H4 (cell line): Measurements from ENCODE around the gene TAF12. TPM values are rescaled to one million over a fixed set of nuclear protein-coding genes. Genes with fewer than 3 reads are reported as not detected.
A peak's percentile ranks its signal among the peaks of the same experiment; 100 is the strongest.
"Not testable (repeated sequence)": the region's sequence is repeated elsewhere in the genome, so short reads cannot be mapped to it uniquely, and the experiment has no call there.

Experiments used
- DNase-seq: peaks from one replicate; pipeline ENCODE4 v3.0.0-alpha.2; 2015; ENCODE audit warnings: low spot score
- total RNA-seq: library from RNA; depleted of rRNA; stranded (reverse); fragments of >200 nt; shearing (Covaris generic); gene quantifications from 2 replicates; pipeline ENCODE4 v1.2.3, GENCODE V29; 2014; rRNA removed

The TAF12 gene
- total RNA-seq, 1 experiment from 2014 or later, result 32.9 TPM

- DNase-seq, result no peak
Measured at GRCh38 chr1:28582248-28582615, 60.6 kb downstream of the TAF12 start.

- DNase-seq, result peak; percentile 91
Measured at GRCh38 chr1:28581531-28582247, 61.2 kb downstream of the TAF12 start.

- DNase-seq, result peak; percentile 56
Measured at GRCh38 chr1:28580722-28581530, 61.9 kb downstream of the TAF12 start.

- DNase-seq, result no peak
Measured at GRCh38 chr1:28579401-28579800, 63.5 kb downstream of the TAF12 start.

- no peak for DNase-seq
Measured at GRCh38 chr1:28578696-28579218, 64.1 kb downstream of the TAF12 start.

GRCh38 chr1:28577738-28578536 is 64.9 kb downstream of the TAF12 start:
- DNase-seq, result no peak

GRCh38 chr1:28577052-28577678 is 65.7 kb downstream of the TAF12 start:
- DNase-seq, result no peak

GRCh38 chr1:28573564-28573963 is 69.3 kb downstream of the TAF12 start:
- no peak for DNase-seq

GRCh38 chr1:28572891-28573290 is 70.0 kb downstream of the TAF12 start:
- not testable (repeated sequence) for DNase-seq

GRCh38 chr1:28571911-28572310 is 71.0 kb downstream of the TAF12 start:
- no peak for DNase-seq

GRCh38 chr1:28566931-28567330 is 75.9 kb downstream of the TAF12 start:
- no peak for DNase-seq

GRCh38 chr1:28565726-28566125 is 77.1 kb downstream of the TAF12 start:
- DNase-seq, result no peak

GRCh38 chr1:28565040-28565439 is 77.8 kb downstream of the TAF12 start:
- no peak for DNase-seq

- no peak for DNase-seq
Measured at GRCh38 chr1:28564310-28564709, 78.6 kb downstream of the TAF12 start.

- no peak for DNase-seq
Measured at GRCh38 chr1:28560886-28561285, 82.0 kb downstream of the TAF12 start.

Other genes starting within 250 kb of the TAF12 start
- 63.2 and 65.6 TPM in 2 replicates for gene RCC1, start 137.0 kb downstream of the TAF12 start, total RNA-seq
- 25.6 and 25.8 TPM in 2 replicates for gene TRNAU1AP, start 90.0 kb downstream of the TAF12 start, total RNA-seq
- not detected in 2 replicates for gene RAB42, start 50.8 kb downstream of the TAF12 start, total RNA-seq
- gene RNU11, start 5.5 kb upstream of the TAF12 start, total RNA-seq, result not detected in 2 replicates
- 3.0 and 5.6 TPM in 2 replicates for gene GMEB1, start 25.7 kb upstream of the TAF12 start, total RNA-seq
- gene YTHDF2, start 93.9 kb upstream of the TAF12 start, total RNA-seq, result 56.8 and 65.9 TPM in 2 replicates
- gene OPRD1, start 169.1 kb upstream of the TAF12 start, total RNA-seq, result not detected in 2 replicates